Prostate gland (tissue), 2 donors: ENCODE data around the gene GOLGA6A. TPM values are rescaled to one million over a fixed set of nuclear protein-coding genes. Genes with fewer than 3 reads are reported as not detected.

Experiments used
- DNase-seq: peaks from one replicate; pipeline ENCODE4 v3.0.0-alpha.2; 2019; ENCODE audit warnings: low spot score
- H3K27ac ChIP-seq, 2 donors: fragments of 200-600 bp; sonication (generic); 2 replicates each; pipeline ENCODE4 v1.5.1; 2017 to 2019
- H3K27me3 ChIP-seq: fragments of 200-600 bp; sonication (generic); replicated peaks from 2 replicates; pipeline ENCODE4 v1.5.1; 2019; ENCODE audit not compliant: insufficient read depth
- H3K36me3 ChIP-seq, 2 donors: fragments of 200-600 bp; sonication (generic); 1 replicate in 1 of 2; 2 replicates in 1 of 2; pipeline versions ENCODE4 v1.5.1 to v1.8.1; 2017 to 2019
- H3K4me1 ChIP-seq: fragments of 200-600 bp; sonication (generic); replicated peaks from 2 replicates; pipeline ENCODE4 v1.5.1; 2019
- H3K4me3 ChIP-seq, 2 donors: fragments of 200-600 bp; sonication (generic); 2 replicates each; pipeline ENCODE4 v1.5.1; 2017 to 2019
- H3K9me3 ChIP-seq: fragments of 200-600 bp; sonication (generic); 2 replicates; pipeline ENCODE4 v1.5.1; 2017
- CTCF ChIP-seq, 4 experiments: fragments of 200-600 bp in 2 of 4; fragments of 450-650 bp in 2 of 4; sonication (generic) in 2 of 4; IDR thresholded peaks; 1 replicate in 3 of 4; 2 replicates in 1 of 4; pipeline ENCODE4 v1.5.1; 2016 to 2019; ENCODE audit warnings: antibody characterized with exemption in 4 of 4, mild to moderate bottlenecking in 2 of 4, moderate library complexity in 2 of 4
- POLR2A ChIP-seq: fragments of 450-650 bp; IDR thresholded peaks from one replicate; pipeline ENCODE4 v1.6.1; 2016; ENCODE audit warnings: antibody characterized with exemption, mild to moderate bottlenecking
- POLR2AphosphoS5 ChIP-seq: sonication (generic); formaldehyde crosslinking; IDR thresholded peaks from one replicate; pipeline ENCODE4 v1.6.1; 2017; ENCODE audit warnings: antibody characterized with exemption
- WGBS: methylation state at CpG from one replicate; pipeline ENCODE4 v1.1.5; 2018; 5-methylcytosine and 5-hydroxymethylcytosine counted together
- intact Hi-C: fragments of 100-400 bp; cut with DNase I; formaldehyde crosslinking; loops from one replicate; pipeline ENCODE4 v1.14.2; 2022
- total RNA-seq, 2 donors: library from RNA; depleted of rRNA; stranded (reverse); fragments of >200 nt; gene quantifications; one replicate each; pipeline ENCODE4 v1.1.0, GENCODE V29; 2016

GOLGA6A gene
- total RNA-seq, 2 donors from 2014 or later: 4.4 TPM; not detected in 1

- Histone ChIP-seq H3K4me3 (no peak overlapping the region), H3K27me3 (no peaks in the 10 kb centered on the region), H3K27ac (peak overlapping the region; percentile 41 to 50), H3K4me1 (no peaks in the 10 kb centered on the region), H3K9me3 (no peaks in the 10 kb centered on the region), H3K36me3 (peaks cover 0 to 6% of the 10 kb centered on the region in 2 donors)
- DNase-seq: no peak
- intact Hi-C loops: no loop called here
- no peak for TF ChIP-seq POLR2A
- TF ChIP-seq CTCF (IDR thresholded peaks at IDR 0.05): no peak
- no peak for TF ChIP-seq POLR2AphosphoS5
- 79% methylated on average over 7 of the region's 7 CpGs for WGBS
Observed at GRCh38 chr15:74040109-74040850, 42.1 kb downstream of the GOLGA6A start.

- DNase-seq: no peak
- H3K9me3 ChIP-seq: no peaks in the 10 kb centered on the region
- no peak overlapping the region for H3K27ac ChIP-seq
- H3K36me3 ChIP-seq: peaks cover 0 to 11% of the 10 kb centered on the region in 2 donors
- WGBS: 74% methylated on average over 5 of the region's 5 CpGs
- H3K27me3 ChIP-seq: no peaks in the 10 kb centered on the region
- H3K4me1 ChIP-seq: no peaks in the 10 kb centered on the region
- intact Hi-C loops: loop anchor here (2.0 kb wide), 1 partner anchor 67 kb away; no protein-coding TSS in a partner anchor
- TF ChIP-seq POLR2A (no peak), POLR2AphosphoS5 (no peak)
- no peak overlapping the region for H3K4me3 ChIP-seq
Observed at GRCh38 chr15:74039656-74040010, 42.7 kb downstream of the GOLGA6A start.

DNA sequence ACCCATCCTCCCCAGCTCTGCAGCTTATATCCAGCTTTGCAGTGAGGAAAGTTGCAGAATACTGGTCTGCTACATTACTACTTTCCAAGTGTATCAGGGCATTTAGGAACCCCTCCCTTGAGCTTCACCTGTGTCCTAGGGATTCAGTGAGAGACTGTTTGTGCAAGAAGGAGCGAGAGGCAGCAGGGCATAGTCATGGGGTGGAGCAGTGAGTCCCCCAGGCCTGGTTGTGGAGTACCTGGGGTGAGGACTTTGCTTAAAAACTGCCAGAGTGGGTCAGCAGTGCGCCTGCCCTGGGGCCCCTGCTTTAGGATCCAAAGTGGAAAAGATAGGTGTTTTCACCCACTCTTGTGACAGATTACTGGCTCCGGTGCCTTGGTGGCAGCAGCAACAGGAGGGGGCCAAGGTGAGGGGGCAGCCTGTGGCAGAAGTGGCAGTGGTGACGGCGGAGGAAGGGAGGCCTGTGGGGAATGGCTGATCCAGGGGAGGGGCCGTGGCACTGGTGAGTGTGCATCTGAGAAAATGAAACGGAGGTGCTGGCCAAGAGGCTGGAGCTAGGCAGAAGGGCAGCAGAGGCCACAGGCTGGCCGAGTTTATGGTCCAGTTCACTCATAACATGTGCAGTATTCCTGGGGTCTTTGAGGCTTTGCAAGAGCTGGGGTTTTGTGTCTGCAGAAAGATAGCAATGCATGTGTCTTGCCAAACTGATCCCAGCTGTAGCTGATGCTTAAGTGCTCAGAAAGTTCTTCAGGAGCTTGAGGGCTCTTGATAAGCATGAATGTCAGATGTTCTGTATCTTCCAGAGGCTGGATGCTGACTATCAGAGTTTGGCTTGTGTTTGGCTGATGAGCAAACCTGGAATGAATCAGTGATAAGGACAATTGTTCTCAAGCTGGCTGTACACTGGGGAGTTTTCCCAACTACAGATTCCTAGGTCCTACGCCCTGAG, 43.4 kb downstream of the GOLGA6A start:
- intact Hi-C loops: loop anchor here (2.0 kb wide), 1 partner anchor 66 kb away; no protein-coding TSS in a partner anchor
- Histone ChIP-seq H3K27ac (no peak overlapping the region), H3K4me1 (no peaks in the 10 kb centered on the region), H3K36me3 (peaks cover 0 to 14% of the 10 kb centered on the region in 2 donors), H3K27me3 (no peaks in the 10 kb centered on the region), H3K9me3 (no peaks in the 10 kb centered on the region), H3K4me3 (no peak overlapping the region)
- DNase-seq: no peak
- WGBS: 74% methylated on average over 9 of the region's 9 CpGs
- TF ChIP-seq POLR2A: no peak
- no peak for TF ChIP-seq POLR2AphosphoS5
- TF ChIP-seq CTCF (IDR thresholded peaks at IDR 0.05): no peak

DNA sequence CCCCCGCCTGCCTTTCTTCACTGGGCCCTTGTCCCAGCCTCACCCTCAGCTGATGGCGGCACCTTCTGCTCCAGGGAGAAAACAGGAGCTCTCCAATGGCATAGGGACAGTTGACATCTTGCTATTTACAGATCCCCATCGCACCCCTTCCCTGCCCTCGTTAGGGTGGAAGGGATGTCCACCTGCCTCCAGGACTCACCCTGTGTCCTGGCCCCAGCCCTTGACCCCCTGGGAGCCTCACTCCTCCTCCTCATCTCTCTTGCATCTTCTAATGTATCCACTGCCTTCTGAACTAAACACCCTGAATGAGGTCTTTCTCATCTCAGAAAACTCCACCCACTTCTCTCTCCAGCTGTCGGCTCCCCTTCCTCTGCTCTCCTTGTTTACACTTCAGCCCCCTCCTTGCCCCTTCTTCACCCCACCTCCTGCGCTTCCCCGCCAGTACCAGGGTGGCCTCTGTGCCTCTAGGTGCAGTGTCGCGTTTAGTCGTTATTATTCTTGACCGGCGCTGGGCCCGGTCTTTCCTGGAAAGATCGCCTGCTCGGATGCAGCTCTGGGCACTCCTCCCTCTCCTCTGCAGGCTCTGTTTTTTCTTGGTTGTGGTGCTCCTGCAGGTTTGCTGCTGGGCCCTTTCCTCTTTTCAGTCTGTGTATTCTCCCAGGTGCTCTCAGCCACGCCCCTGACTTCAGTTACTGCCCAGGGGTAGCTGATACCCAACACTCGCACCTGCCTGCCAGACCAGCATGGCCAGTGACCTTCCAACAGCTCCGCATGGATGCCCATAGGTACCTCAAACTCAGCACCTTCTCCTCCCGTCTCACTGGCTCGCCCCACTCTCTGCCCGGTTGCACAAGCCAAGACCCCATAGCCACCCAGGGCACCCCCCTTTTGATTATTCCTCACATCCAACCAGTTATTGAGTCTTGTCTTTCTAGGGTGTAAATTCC, 44.9 kb downstream of the GOLGA6A start:
- DNase-seq: no peak

More for the DNA sequence above, 44.9 kb downstream of the GOLGA6A start:
- Histone ChIP-seq H3K27ac (no peak overlapping the region), H3K36me3 (peaks cover 0 to 15% of the 10 kb centered on the region in 2 donors), H3K9me3 (no peaks in the 10 kb centered on the region), H3K27me3 (no peaks in the 10 kb centered on the region), H3K4me1 (no peaks in the 10 kb centered on the region), H3K4me3 (no peak overlapping the region)
- 72% methylated on average over 21 of the region's 21 CpGs for WGBS
- intact Hi-C loops: loop anchor here (2.0 kb wide), 1 partner anchor 65 kb away; no protein-coding TSS in a partner anchor
- TF ChIP-seq CTCF (IDR thresholded peaks at IDR 0.05) (no peak), POLR2A (no peak), POLR2AphosphoS5 (no peak)
